ENCODE measurements around the gene SMAD7. TPM values are rescaled to one million over a fixed set of nuclear protein-coding genes. Genes with fewer than 3 reads are reported as not detected.

Gene SMAD7
- total RNA-seq, 4 donors from 2014 or later, result 22.5 to 54.9 (median 40.0) TPM

DNA sequence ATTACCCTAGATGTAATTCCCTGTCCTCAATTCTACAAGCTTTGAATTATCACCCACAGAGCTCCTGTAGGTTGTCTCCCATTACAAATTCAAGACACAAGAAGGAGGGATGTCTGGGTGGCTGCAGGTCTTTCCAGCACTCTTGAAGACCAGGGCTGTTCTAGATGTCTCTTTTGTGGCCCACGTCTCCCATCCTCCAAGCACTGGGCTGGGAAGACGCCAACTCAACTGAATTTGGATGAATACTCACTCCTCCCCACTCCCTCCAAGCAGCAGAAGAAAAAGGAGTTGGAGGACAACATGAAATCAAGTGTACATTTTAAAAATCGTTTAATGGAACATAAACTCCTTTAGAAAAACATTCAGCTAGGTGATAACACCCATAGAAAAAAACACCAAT lies 31.2 kb downstream of the SMAD7 start:
- DNase-seq (ENCODE audit: extremely low spot score), result no peak
- no peak overlapping the region for H3K4me3 ChIP-seq
- no peak overlapping the region for H3K27ac ChIP-seq (replicated peaks in 1 of 4)
- WGBS, result 73% methylated on average over 3 of the region's 3 CpGs
- H3K36me3 ChIP-seq, result peaks cover 0 to 26% (median 19%) of the 10 kb centered on the region in 4 donors
- TF ChIP-seq POLR2A (IDR thresholded peaks at IDR 0.05; ENCODE audit: low read depth) (no peak), POLR2AphosphoS5 (IDR thresholded peaks at IDR 0.05) (no peak), EP300 (IDR thresholded peaks at IDR 0.05) (no peak)
- TF ChIP-seq, protein P1, sequence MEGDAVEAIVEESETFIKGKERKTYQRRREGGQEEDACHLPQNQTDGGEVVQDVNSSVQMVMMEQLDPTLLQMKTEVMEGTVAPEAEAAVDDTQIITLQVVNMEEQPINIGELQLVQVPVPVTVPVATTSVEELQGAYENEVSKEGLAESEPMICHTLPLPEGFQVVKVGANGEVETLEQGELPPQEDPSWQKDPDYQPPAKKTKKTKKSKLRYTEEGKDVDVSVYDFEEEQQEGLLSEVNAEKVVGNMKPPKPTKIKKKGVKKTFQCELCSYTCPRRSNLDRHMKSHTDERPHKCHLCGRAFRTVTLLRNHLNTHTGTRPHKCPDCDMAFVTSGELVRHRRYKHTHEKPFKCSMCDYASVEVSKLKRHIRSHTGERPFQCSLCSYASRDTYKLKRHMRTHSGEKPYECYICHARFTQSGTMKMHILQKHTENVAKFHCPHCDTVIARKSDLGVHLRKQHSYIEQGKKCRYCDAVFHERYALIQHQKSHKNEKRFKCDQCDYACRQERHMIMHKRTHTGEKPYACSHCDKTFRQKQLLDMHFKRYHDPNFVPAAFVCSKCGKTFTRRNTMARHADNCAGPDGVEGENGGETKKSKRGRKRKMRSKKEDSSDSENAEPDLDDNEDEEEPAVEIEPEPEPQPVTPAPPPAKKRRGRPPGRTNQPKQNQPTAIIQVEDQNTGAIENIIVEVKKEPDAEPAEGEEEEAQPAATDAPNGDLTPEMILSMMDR (IDR thresholded peaks at IDR 0.05), result no peak
- intact Hi-C loops (cut with DNase I), result no loop called here
- H3K4me1 ChIP-seq, result peaks cover 34 to 48% (median 44%) of the 10 kb centered on the region in 4 donors
- no peaks in the 10 kb centered on the region for H3K27me3 ChIP-seq
- no peaks in the 10 kb centered on the region for H3K9me3 ChIP-seq

DNA sequence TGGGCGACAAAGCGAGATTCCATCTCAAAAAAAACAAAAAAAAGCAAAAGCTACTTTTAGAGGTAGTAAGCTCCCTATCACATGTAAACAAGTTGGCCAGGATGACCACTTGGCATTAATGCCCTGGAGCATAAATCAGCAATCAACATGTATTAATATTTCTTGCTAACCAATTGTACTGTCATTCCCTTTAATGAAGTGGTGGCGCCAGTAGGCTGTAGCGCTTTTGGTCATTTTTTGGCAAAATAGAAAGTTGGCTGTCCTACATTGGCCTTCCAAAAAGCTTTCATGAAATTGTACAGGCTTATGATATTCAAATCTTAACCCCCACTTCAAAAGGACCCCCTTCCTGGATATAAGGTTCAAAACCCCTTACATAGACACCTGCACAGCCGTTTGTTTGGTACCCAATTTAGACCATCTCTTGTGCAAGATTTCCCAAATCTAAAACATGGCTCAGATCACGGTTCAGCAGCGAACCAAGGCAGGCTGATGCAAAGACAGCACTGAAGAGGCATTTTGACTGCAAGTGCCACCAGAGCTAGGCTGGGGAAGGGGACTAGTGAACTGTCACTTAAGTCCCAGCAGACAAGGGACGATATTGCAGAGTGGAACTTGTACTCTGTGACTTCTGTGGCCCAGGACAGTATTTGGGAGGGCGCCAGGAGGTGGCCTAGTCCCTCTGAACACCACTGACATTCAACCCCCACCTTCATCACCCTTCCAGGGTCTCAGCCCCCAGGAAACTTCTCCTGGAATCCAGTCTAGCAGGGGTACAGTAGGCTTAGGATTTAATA lies 31.9 kb downstream of the SMAD7 start:
- intact Hi-C loops (cut with DNase I), result no loop called here
- WGBS, result 96% methylated on average over 9 of the region's 9 CpGs
- no peaks in the 10 kb centered on the region for H3K9me3 ChIP-seq
- no peak overlapping the region for H3K4me3 ChIP-seq
- H3K4me1 ChIP-seq, result peaks cover 27 to 43% (median 38%) of the 10 kb centered on the region in 4 donors
- no peak overlapping the region for H3K27ac ChIP-seq (replicated peaks in 1 of 4)
- TF ChIP-seq EP300 (IDR thresholded peaks at IDR 0.05), result no peak
- no peak for TF ChIP-seq POLR2AphosphoS5 (IDR thresholded peaks at IDR 0.05)
- TF ChIP-seq, protein P1 (IDR thresholded peaks at IDR 0.05), result no peak
- no peak for TF ChIP-seq POLR2A (IDR thresholded peaks at IDR 0.05; ENCODE audit: low read depth)
- no peaks in the 10 kb centered on the region for H3K27me3 ChIP-seq
- DNase-seq (ENCODE audit: extremely low spot score), result no peak
- H3K36me3 ChIP-seq, result peaks cover 0 to 26% (median 19%) of the 10 kb centered on the region in 4 donors

DNA sequence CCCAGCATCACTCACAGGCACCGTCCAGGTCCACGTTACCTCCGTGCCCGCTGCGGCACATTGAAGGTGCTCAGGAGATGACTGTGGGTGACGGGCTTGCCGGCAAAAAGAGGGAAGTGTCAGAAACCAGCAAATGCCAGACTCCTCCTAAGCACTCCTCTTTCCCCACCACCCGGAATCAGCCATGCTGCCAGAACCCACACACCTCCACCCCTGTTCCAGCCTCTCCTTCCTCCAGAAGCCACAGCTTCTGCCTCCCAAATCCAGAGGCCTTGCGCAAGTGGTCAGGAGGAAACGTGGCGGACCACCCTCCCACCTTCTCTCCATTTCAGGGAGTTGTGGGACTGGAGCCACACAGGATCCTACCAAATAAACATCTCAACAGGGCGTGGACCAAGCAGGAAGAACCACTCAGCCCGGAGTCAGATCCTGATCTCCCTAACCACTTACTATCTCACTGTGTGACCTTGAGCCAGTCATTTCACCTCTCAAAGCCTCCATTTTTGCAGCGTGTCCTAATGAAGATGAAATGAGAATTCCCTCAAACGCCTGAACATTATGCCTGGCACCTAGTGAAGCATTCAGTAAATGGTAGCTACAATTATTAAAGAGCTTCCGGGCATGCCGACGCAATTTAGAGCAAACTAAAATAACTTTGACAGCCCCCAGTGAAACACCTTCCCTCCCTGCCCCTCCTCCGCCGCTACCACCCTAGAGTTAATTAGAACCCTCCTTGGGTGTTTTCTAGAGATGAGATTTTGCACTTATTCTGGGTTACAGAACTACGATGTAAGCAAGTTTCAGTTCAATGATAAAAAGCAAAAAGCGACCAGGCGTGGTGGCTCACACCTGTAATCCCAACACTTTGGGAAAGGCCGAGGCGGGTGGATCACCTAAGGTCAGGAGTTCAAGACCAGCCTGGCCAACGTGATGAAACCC lies 32.9 kb downstream of the SMAD7 start:
- Histone ChIP-seq H3K4me3 (no peak overlapping the region), H3K27ac (replicated peaks in 1 of 4) (no peak overlapping the region), H3K4me1 (peaks cover 17 to 32% (median 28%) of the 10 kb centered on the region in 4 donors), H3K9me3 (no peaks in the 10 kb centered on the region), H3K36me3 (peaks cover 0 to 26% (median 19%) of the 10 kb centered on the region in 4 donors), H3K27me3 (no peaks in the 10 kb centered on the region)
- intact Hi-C loops (cut with DNase I), result no loop called here
- TF ChIP-seq, protein P1 (IDR thresholded peaks at IDR 0.05), result no peak
- no peak for TF ChIP-seq POLR2A (IDR thresholded peaks at IDR 0.05; ENCODE audit: low read depth)
- no peak for TF ChIP-seq EP300 (IDR thresholded peaks at IDR 0.05)
- no peak for TF ChIP-seq POLR2AphosphoS5 (IDR thresholded peaks at IDR 0.05)
- DNase-seq (ENCODE audit: extremely low spot score), result no peak
- 90% methylated on average over 26 of the region's 26 CpGs for WGBS

DNA sequence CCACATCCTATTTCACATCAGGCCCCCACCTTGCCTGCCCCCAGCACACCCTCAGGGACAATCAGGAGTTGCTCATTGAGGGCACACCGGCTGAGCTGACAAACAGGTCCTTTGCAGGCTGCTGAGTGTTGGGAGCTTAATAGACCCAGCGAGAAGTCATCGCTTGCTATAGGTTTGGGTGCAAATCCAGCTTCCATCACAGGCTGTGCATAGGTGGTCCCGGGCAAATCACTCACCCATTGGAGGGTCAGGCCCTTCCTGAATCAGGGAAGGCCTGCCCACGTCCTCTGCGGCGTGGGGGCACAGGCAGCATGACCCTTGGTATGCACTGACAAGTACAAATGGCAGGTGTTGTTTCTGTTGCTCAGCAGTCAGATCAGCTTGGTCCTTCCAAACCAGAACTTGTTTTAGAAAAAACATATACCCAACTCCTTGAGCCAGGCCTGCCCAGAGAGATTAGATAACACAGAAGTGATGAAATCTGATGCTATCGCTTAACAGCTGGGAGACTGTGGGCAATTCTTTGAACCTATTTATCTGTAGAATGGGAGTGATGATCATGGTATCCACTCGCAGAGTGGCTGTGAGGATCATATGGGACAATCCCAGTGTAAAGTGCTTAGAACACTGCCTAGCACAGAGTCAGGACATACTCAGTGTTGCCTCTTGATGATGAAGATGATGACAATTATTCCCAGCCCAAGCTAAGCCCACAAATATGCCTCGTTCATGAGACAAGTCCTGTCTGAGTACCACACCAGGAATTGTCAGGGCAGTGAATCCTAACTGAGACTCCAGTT lies 34.9 kb downstream of the SMAD7 start:
- TF ChIP-seq EP300 (IDR thresholded peaks at IDR 0.05) (no peak), POLR2A (IDR thresholded peaks at IDR 0.05; ENCODE audit: low read depth) (no peak), POLR2AphosphoS5 (IDR thresholded peaks at IDR 0.05) (no peak)
- TF ChIP-seq, protein P1 (IDR thresholded peaks at IDR 0.05), result no peak

More for the DNA sequence above, 34.9 kb downstream of the SMAD7 start:
- no peak overlapping the region for H3K27ac ChIP-seq (replicated peaks in 1 of 4)
- H3K36me3 ChIP-seq, result peaks cover 0 to 17% (median 10%) of the 10 kb centered on the region in 4 donors
- no peaks in the 10 kb centered on the region for H3K27me3 ChIP-seq
- intact Hi-C loops (cut with DNase I), result no loop called here
- H3K4me1 ChIP-seq, result peaks cover 3 to 15% (median 10%) of the 10 kb centered on the region in 4 donors
- H3K9me3 ChIP-seq, result no peaks in the 10 kb centered on the region
- no peak overlapping the region for H3K4me3 ChIP-seq
- 94% methylated on average over 7 of the region's 10 CpGs for WGBS
- DNase-seq (ENCODE audit: extremely low spot score), result no peak

Data from esophagus muscularis mucosa (tissue), 4 donors.